ENCODE data around the gene ACTG1. TPM values are rescaled to one million over a fixed set of nuclear protein-coding genes. Genes with fewer than 3 reads are reported as not detected.

Gene ACTG1
- total RNA-seq, 2 experiments from 2014 or later: 2,707 to 2,894 TPM

GRCh38 chr17:81549031-81549557, 36.5 kb upstream of the ACTG1 start:
- intact Hi-C loops (cut with micrococcal nuclease; ENCODE audit: unreplicated experiment): no loop called here
- Histone ChIP-seq H3K27ac (ENCODE audit: low read depth, low read length, poor library complexity, severe bottlenecking) (no peak overlapping the region), H3K4me1 (ENCODE audit: insufficient read depth, low read length, poor library complexity, severe bottlenecking) (peaks cover 17% of the 10 kb centered on the region), H2AFZ (ENCODE audit: low read length) (no peak overlapping the region), H3K4me2 (ENCODE audit: low read length) (no peak overlapping the region), H3K4me3 (ENCODE audit: low read depth, low read length, poor library complexity, severe bottlenecking) (no peak overlapping the region), H3K9me2 (ENCODE audit: insufficient read depth, low read length) (no peaks in the 10 kb centered on the region), H3K9me3 (ENCODE audit: low read length) (no peaks in the 10 kb centered on the region), H4K20me1 (ENCODE audit: insufficient read depth, low read length) (no peaks in the 10 kb centered on the region), H3K36me3 (ENCODE audit: insufficient read depth, low read length) (peaks cover 61% of the 10 kb centered on the region), H3K79me2 (ENCODE audit: insufficient read depth, low read depth, low read length) (peaks cover 9% of the 10 kb centered on the region; the same call in 1 of the 2 replicates)
- CTCF ChIA-PET (ENCODE audit: unreplicated experiment): no interaction called here
- no peak for TF ChIP-seq EZH2phosphoT487 (IDR thresholded peaks at IDR 0.05; ENCODE audit: borderline replicate concordance, low read depth, low read length)
- TF ChIP-seq CTCF (conservative IDR thresholded peaks at IDR 0.05; ENCODE audit: low read length): no peak
- POLR2A ChIA-PET: interaction anchor here (0.5 to 0.6 kb wide), 2 partner anchors 76 to 313 kb away, joined by 3 to 6 read pairs; no protein-coding TSS in a partner anchor
- no TSS peak for BruUV-seq (replicated peaks)
- no peak for DNase-seq (ENCODE audit: low spot score)

- POLR2A ChIA-PET: no interaction called here
- no peak overlapping the region for H3K27ac ChIP-seq (ENCODE audit: low read depth, low read length, poor library complexity, severe bottlenecking)
- no peaks in the 10 kb centered on the region for H4K20me1 ChIP-seq (ENCODE audit: insufficient read depth, low read length)
- H3K79me2 ChIP-seq (ENCODE audit: insufficient read depth, low read depth, low read length): peaks cover 9% of the 10 kb centered on the region; the same call in 1 of the 2 replicates
- CTCF ChIA-PET (ENCODE audit: unreplicated experiment): no interaction called here
- TF ChIP-seq CTCF (conservative IDR thresholded peaks at IDR 0.05; ENCODE audit: low read length): no peak
- no peak for DNase-seq (ENCODE audit: low spot score)
- intact Hi-C loops (cut with micrococcal nuclease; ENCODE audit: unreplicated experiment): no loop called here
- no peak overlapping the region for H3K4me2 ChIP-seq (ENCODE audit: low read length)
- BruUV-seq (replicated peaks): no TSS peak
- no peaks in the 10 kb centered on the region for H3K9me3 ChIP-seq (ENCODE audit: low read length)
- no peak overlapping the region for H2AFZ ChIP-seq (ENCODE audit: low read length)
- peaks cover 75% of the 10 kb centered on the region for H3K36me3 ChIP-seq (ENCODE audit: insufficient read depth, low read length)
- H3K4me1 ChIP-seq (ENCODE audit: insufficient read depth, low read length, poor library complexity, severe bottlenecking): peaks cover 7% of the 10 kb centered on the region
- H3K4me3 ChIP-seq (ENCODE audit: low read depth, low read length, poor library complexity, severe bottlenecking): no peak overlapping the region
- H3K9me2 ChIP-seq (ENCODE audit: insufficient read depth, low read length): no peaks in the 10 kb centered on the region
Measured at GRCh38 chr17:81547614-81547982, 35.0 kb upstream of the ACTG1 start.

- no peak for TF ChIP-seq CTCF (conservative IDR thresholded peaks at IDR 0.05; ENCODE audit: low read length)
- TF ChIP-seq EZH2phosphoT487 (IDR thresholded peaks at IDR 0.05; ENCODE audit: borderline replicate concordance, low read depth, low read length): no peak
- no peaks in the 10 kb centered on the region for H3K9me3 ChIP-seq (ENCODE audit: low read length)
- H3K4me1 ChIP-seq (ENCODE audit: insufficient read depth, low read length, poor library complexity, severe bottlenecking): peaks cover 7% of the 10 kb centered on the region
- no peak overlapping the region for H3K27ac ChIP-seq (ENCODE audit: low read depth, low read length, poor library complexity, severe bottlenecking)
- no peak for DNase-seq (ENCODE audit: low spot score)
- POLR2A ChIA-PET: no interaction called here
- no peaks in the 10 kb centered on the region for H4K20me1 ChIP-seq (ENCODE audit: insufficient read depth, low read length)
- BruUV-seq (replicated peaks): no TSS peak
- H3K9me2 ChIP-seq (ENCODE audit: insufficient read depth, low read length): no peaks in the 10 kb centered on the region
- H3K4me2 ChIP-seq (ENCODE audit: low read length): no peak overlapping the region
- H3K36me3 ChIP-seq (ENCODE audit: insufficient read depth, low read length): peaks cover 75% of the 10 kb centered on the region
- no peak overlapping the region for H2AFZ ChIP-seq (ENCODE audit: low read length)
- peaks cover 9% of the 10 kb centered on the region; the same call in 1 of the 2 replicates for H3K79me2 ChIP-seq (ENCODE audit: insufficient read depth, low read depth, low read length)
- CTCF ChIA-PET (ENCODE audit: unreplicated experiment): no interaction called here
- H3K4me3 ChIP-seq (ENCODE audit: low read depth, low read length, poor library complexity, severe bottlenecking): no peak overlapping the region
- intact Hi-C loops (cut with micrococcal nuclease; ENCODE audit: unreplicated experiment): no loop called here
Measured at GRCh38 chr17:81546906-81547613, 34.5 kb upstream of the ACTG1 start.
